ENCODE data around the gene NOS1AP.
"Not testable (repeated sequence)": the region's sequence is repeated elsewhere in the genome, so short reads cannot be mapped to it uniquely, and the experiment has no call there.

The NOS1AP gene

GRCh38 chr1:162069334-162070093 is at the start of gene NOS1AP:
TSS of gene NOS1AP (plus strand) at chr1:162069691. CDS start at chr1:162070178, 487 bp downstream.
- peak; percentile 45 to 63 (median 52) for DNase-seq (ENCODE audit: low read depth in 2 of 3, low spot score in 2 of 3)

- DNase-seq (ENCODE audit: low read depth in 2 of 3, low spot score in 2 of 3) = no peak
Observed at GRCh38 chr1:162020150-162020549, 49.3 kb upstream of the NOS1AP start.

- no peak for DNase-seq (ENCODE audit: low read depth in 2 of 3, low spot score in 2 of 3)
Observed at GRCh38 chr1:162021124-162021523, 48.4 kb upstream of the NOS1AP start.

- no peak for DNase-seq (ENCODE audit: low read depth in 2 of 3, low spot score in 2 of 3)
Observed at GRCh38 chr1:162022626-162023025, 46.9 kb upstream of the NOS1AP start.

- no peak for DNase-seq (ENCODE audit: low read depth in 2 of 3, low spot score in 2 of 3)
Observed at GRCh38 chr1:162023181-162023546, 46.3 kb upstream of the NOS1AP start.

GRCh38 chr1:162023547-162024501 is 45.7 kb upstream of the NOS1AP start, which contains the start of gene OLFML2B:
TSS of gene OLFML2B (minus strand) at chr1:162023869. CDS start at chr1:162023430, 439 bp downstream.
- peak in 2 of 3 experiments; percentile 18 to 31 for DNase-seq (ENCODE audit: low read depth in 2 of 3, low spot score in 2 of 3)

- DNase-seq (ENCODE audit: low read depth in 2 of 3, low spot score in 2 of 3) = no peak
Observed at GRCh38 chr1:162025541-162025940, 44.0 kb upstream of the NOS1AP start.

- DNase-seq (ENCODE audit: low read depth in 2 of 3, low spot score in 2 of 3) = no peak
Observed at GRCh38 chr1:162026881-162027280, 42.6 kb upstream of the NOS1AP start.

- no peak for DNase-seq (ENCODE audit: low read depth in 2 of 3, low spot score in 2 of 3)
Observed at GRCh38 chr1:162028726-162029125, 40.8 kb upstream of the NOS1AP start.

- no peak for DNase-seq (ENCODE audit: low read depth in 2 of 3, low spot score in 2 of 3)
Observed at GRCh38 chr1:162029157-162029556, 40.3 kb upstream of the NOS1AP start.

- DNase-seq (ENCODE audit: low read depth in 2 of 3, low spot score in 2 of 3) = no peak
Observed at GRCh38 chr1:162030759-162031280, 38.7 kb upstream of the NOS1AP start.

- DNase-seq (ENCODE audit: low read depth in 2 of 3, low spot score in 2 of 3) = no peak
Observed at GRCh38 chr1:162033428-162033827, 36.1 kb upstream of the NOS1AP start.

GRCh38 chr1:162035241-162035640 is 34.2 kb upstream of the NOS1AP start:
- no peak for DNase-seq (ENCODE audit: low read depth in 2 of 3, low spot score in 2 of 3)

- no peak for DNase-seq (ENCODE audit: low read depth in 2 of 3, low spot score in 2 of 3)
Observed at GRCh38 chr1:162036163-162036562, 33.3 kb upstream of the NOS1AP start.

GRCh38 chr1:162038624-162039023 is 30.9 kb upstream of the NOS1AP start:
- no peak for DNase-seq (ENCODE audit: low read depth in 2 of 3, low spot score in 2 of 3)

- DNase-seq (ENCODE audit: low read depth in 2 of 3, low spot score in 2 of 3) = no peak
Observed at GRCh38 chr1:162040001-162040400, 29.5 kb upstream of the NOS1AP start.

GRCh38 chr1:162040657-162041056 is 28.8 kb upstream of the NOS1AP start:
- no peak for DNase-seq (ENCODE audit: low read depth in 2 of 3, low spot score in 2 of 3)

GRCh38 chr1:162042361-162042760 is 27.1 kb upstream of the NOS1AP start:
- no peak for DNase-seq (ENCODE audit: low read depth in 2 of 3, low spot score in 2 of 3)

- no peak for DNase-seq (ENCODE audit: low read depth in 2 of 3, low spot score in 2 of 3)
Observed at GRCh38 chr1:162046921-162047320, 22.6 kb upstream of the NOS1AP start.

GRCh38 chr1:162053949-162054348 is 15.5 kb upstream of the NOS1AP start:
- not testable (repeated sequence) for DNase-seq (ENCODE audit: low read depth in 2 of 3, low spot score in 2 of 3)

- DNase-seq (ENCODE audit: low read depth in 2 of 3, low spot score in 2 of 3) = no peak
Observed at GRCh38 chr1:162055062-162055461, 14.4 kb upstream of the NOS1AP start.

GRCh38 chr1:162056043-162056442 is 13.4 kb upstream of the NOS1AP start:
- no peak for DNase-seq (ENCODE audit: low read depth in 2 of 3, low spot score in 2 of 3)

Data from activated CD8-positive, alpha-beta memory T cell treated with anti-CD3 and anti-CD28 coated beads for 48 hours (primary cell).